Ovary (tissue), 3 donors: ENCODE measurements around the gene COX4I2.

Experiments
- CTCF ChIP-seq, 3 donors: fragments of 450-650 bp in 2 of 3; fragments of 200-600 bp in 1 of 3; IDR thresholded peaks; one replicate each; pipeline versions ENCODE4 v1.5.1 to v1.8.0; 2016 to 2022; ENCODE audit warnings: antibody characterized with exemption in 3 of 3, mild to moderate bottlenecking in 1 of 3
- EP300 ChIP-seq: sonication (generic); formaldehyde crosslinking; IDR thresholded peaks from one replicate; pipeline ENCODE4 v1.6.1; 2017; ENCODE audit warnings: antibody characterized with exemption
- POLR2A ChIP-seq: fragments of 450-650 bp; IDR thresholded peaks from one replicate; pipeline ENCODE4 v1.6.1; 2017; ENCODE audit warnings: antibody characterized with exemption, mild to moderate bottlenecking, moderate library complexity
- donor health status: DM: no; HTN: no; CAD: no.

- TF ChIP-seq POLR2A (peak; percentile 14), CTCF (IDR thresholded peaks at IDR 0.05) (no peak), EP300 (no peak)
Measured at GRCh38 chr20:31675828-31676608, 38.3 kb downstream of the COX4I2 start.
